IPS-20b (cell line): ENCODE data around the gene SMYD3.

ENCODE experiments used
- H3K27ac ChIP-seq: one replicate; pipeline ENCODE4 v1.5.1; 2013; ENCODE audit warnings: low read length
- H3K27me3 ChIP-seq: 2 replicates; pipeline ENCODE4 v1.6.1; 2013; ENCODE audit warnings: mild to moderate bottlenecking, low read length, inconsistent platforms; ENCODE audit not compliant: insufficient read depth
- H3K36me3 ChIP-seq: 2 replicates; pipeline ENCODE4 v1.6.1; 2013; ENCODE audit warnings: low read depth, mild to moderate bottlenecking, inconsistent platforms, low read length, moderate library complexity; ENCODE audit not compliant: insufficient read depth
- H3K4me1 ChIP-seq: 2 replicates; pipeline ENCODE4 v1.6.1; 2013; ENCODE audit warnings: mild to moderate bottlenecking, control low read depth, inconsistent platforms, low read length, moderate library complexity; ENCODE audit not compliant: insufficient read depth
- H3K4me3 ChIP-seq: 2 replicates; pipeline ENCODE4 v1.5.1; 2013; ENCODE audit warnings: mild to moderate bottlenecking, low read length, inconsistent platforms
- H3K9ac ChIP-seq: 2 replicates; pipeline ENCODE4 v1.6.1; 2013; ENCODE audit warnings: low read depth, mild to moderate bottlenecking, inconsistent platforms, low read length, moderate library complexity
- H3K9me3 ChIP-seq: 2 replicates; pipeline ENCODE4 v1.6.1; 2013; ENCODE audit warnings: mild to moderate bottlenecking, low read depth, low read length, inconsistent platforms; ENCODE audit not compliant: insufficient read depth

The SMYD3 gene

GRCh38 chr1:245807954-245808719, 698.9 kb downstream of the SMYD3 start:
- Histone ChIP-seq H3K4me1 (peaks cover 11% of the 10 kb centered on the region; the same call in 1 of the 2 replicates), H3K36me3 (no peaks in the 10 kb centered on the region), H3K9me3 (no peaks in the 10 kb centered on the region), H3K27ac (no peak overlapping the region), H3K27me3 (no peaks in the 10 kb centered on the region), H3K9ac (no peak overlapping the region), H3K4me3 (no peak overlapping the region)

GRCh38 chr1:245807306-245807705, 699.8 kb downstream of the SMYD3 start:
- Histone ChIP-seq H3K9ac (no peak overlapping the region), H3K4me1 (peaks cover 11% of the 10 kb centered on the region; the same call in 1 of the 2 replicates), H3K4me3 (no peak overlapping the region), H3K9me3 (no peaks in the 10 kb centered on the region), H3K36me3 (no peaks in the 10 kb centered on the region), H3K27ac (no peak overlapping the region), H3K27me3 (no peaks in the 10 kb centered on the region)

GRCh38 chr1:245805532-245805931, 701.5 kb downstream of the SMYD3 start:
- Histone ChIP-seq H3K4me1 (peaks cover 11% of the 10 kb centered on the region; the same call in 1 of the 2 replicates), H3K4me3 (no peak overlapping the region), H3K9ac (no peak overlapping the region), H3K27me3 (no peaks in the 10 kb centered on the region), H3K36me3 (no peaks in the 10 kb centered on the region), H3K9me3 (no peaks in the 10 kb centered on the region), H3K27ac (no peak overlapping the region)

GRCh38 chr1:245804696-245805095, 702.4 kb downstream of the SMYD3 start:
- H3K9me3 ChIP-seq, result no peaks in the 10 kb centered on the region
- no peaks in the 10 kb centered on the region for H3K36me3 ChIP-seq
- no peak overlapping the region for H3K27ac ChIP-seq
- no peak overlapping the region for H3K4me3 ChIP-seq
- no peak overlapping the region for H3K9ac ChIP-seq
- H3K4me1 ChIP-seq, result peaks cover 6% of the 10 kb centered on the region; the same call in 1 of the 2 replicates
- H3K27me3 ChIP-seq, result no peaks in the 10 kb centered on the region

- no peak overlapping the region for H3K27ac ChIP-seq
- H3K4me1 ChIP-seq, result no peaks in the 10 kb centered on the region
- H3K36me3 ChIP-seq, result no peaks in the 10 kb centered on the region
- H3K4me3 ChIP-seq, result no peak overlapping the region
- H3K9ac ChIP-seq, result no peak overlapping the region
- H3K27me3 ChIP-seq, result no peaks in the 10 kb centered on the region
- no peaks in the 10 kb centered on the region for H3K9me3 ChIP-seq
Observed at GRCh38 chr1:245803666-245804037, 703.4 kb downstream of the SMYD3 start.

- H3K4me1 ChIP-seq, result no peaks in the 10 kb centered on the region
- no peak overlapping the region for H3K9ac ChIP-seq
- no peak overlapping the region for H3K27ac ChIP-seq
- H3K4me3 ChIP-seq, result no peak overlapping the region
- H3K27me3 ChIP-seq, result no peaks in the 10 kb centered on the region
- H3K36me3 ChIP-seq, result no peaks in the 10 kb centered on the region
- H3K9me3 ChIP-seq, result no peaks in the 10 kb centered on the region
Observed at GRCh38 chr1:245802941-245803665, 704.0 kb downstream of the SMYD3 start.

GRCh38 chr1:245800901-245801605, 706.0 kb downstream of the SMYD3 start:
- H3K9ac ChIP-seq, result no peak overlapping the region
- no peak overlapping the region for H3K4me3 ChIP-seq
- H3K9me3 ChIP-seq, result no peaks in the 10 kb centered on the region
- no peaks in the 10 kb centered on the region for H3K27me3 ChIP-seq
- H3K36me3 ChIP-seq, result no peaks in the 10 kb centered on the region
- no peak overlapping the region for H3K27ac ChIP-seq
- no peaks in the 10 kb centered on the region for H3K4me1 ChIP-seq

- no peaks in the 10 kb centered on the region for H3K36me3 ChIP-seq
- H3K9ac ChIP-seq, result no peak overlapping the region
- H3K27ac ChIP-seq, result no peak overlapping the region
- no peak overlapping the region for H3K4me3 ChIP-seq
- no peaks in the 10 kb centered on the region for H3K4me1 ChIP-seq
- H3K9me3 ChIP-seq, result no peaks in the 10 kb centered on the region
- H3K27me3 ChIP-seq, result no peaks in the 10 kb centered on the region
Observed at GRCh38 chr1:245798349-245798711, 708.7 kb downstream of the SMYD3 start.

- Histone ChIP-seq H3K4me1 (no peaks in the 10 kb centered on the region), H3K27me3 (no peaks in the 10 kb centered on the region), H3K4me3 (no peak overlapping the region), H3K9ac (no peak overlapping the region), H3K27ac (no peak overlapping the region), H3K9me3 (no peaks in the 10 kb centered on the region), H3K36me3 (no peaks in the 10 kb centered on the region)
Observed at GRCh38 chr1:245797592-245798348, 709.3 kb downstream of the SMYD3 start.

- Histone ChIP-seq H3K4me3 (no peak overlapping the region), H3K27ac (no peak overlapping the region), H3K27me3 (no peaks in the 10 kb centered on the region), H3K4me1 (no peaks in the 10 kb centered on the region), H3K9ac (no peak overlapping the region), H3K36me3 (no peaks in the 10 kb centered on the region), H3K9me3 (no peaks in the 10 kb centered on the region)
Observed at GRCh38 chr1:245791410-245792312, 715.4 kb downstream of the SMYD3 start.
